ENCODE measurements around the gene NDUFV3. TPM values are rescaled to one million over a fixed set of nuclear protein-coding genes. Genes with fewer than 3 reads are reported as not detected.

Gene NDUFV3
- total and polyA plus RNA-seq, 2 of the 8 experiments (the other 6 are each of a cell fraction or from before 2014, with no cell fraction given) = 17.0 to 44.4 TPM

DNA sequence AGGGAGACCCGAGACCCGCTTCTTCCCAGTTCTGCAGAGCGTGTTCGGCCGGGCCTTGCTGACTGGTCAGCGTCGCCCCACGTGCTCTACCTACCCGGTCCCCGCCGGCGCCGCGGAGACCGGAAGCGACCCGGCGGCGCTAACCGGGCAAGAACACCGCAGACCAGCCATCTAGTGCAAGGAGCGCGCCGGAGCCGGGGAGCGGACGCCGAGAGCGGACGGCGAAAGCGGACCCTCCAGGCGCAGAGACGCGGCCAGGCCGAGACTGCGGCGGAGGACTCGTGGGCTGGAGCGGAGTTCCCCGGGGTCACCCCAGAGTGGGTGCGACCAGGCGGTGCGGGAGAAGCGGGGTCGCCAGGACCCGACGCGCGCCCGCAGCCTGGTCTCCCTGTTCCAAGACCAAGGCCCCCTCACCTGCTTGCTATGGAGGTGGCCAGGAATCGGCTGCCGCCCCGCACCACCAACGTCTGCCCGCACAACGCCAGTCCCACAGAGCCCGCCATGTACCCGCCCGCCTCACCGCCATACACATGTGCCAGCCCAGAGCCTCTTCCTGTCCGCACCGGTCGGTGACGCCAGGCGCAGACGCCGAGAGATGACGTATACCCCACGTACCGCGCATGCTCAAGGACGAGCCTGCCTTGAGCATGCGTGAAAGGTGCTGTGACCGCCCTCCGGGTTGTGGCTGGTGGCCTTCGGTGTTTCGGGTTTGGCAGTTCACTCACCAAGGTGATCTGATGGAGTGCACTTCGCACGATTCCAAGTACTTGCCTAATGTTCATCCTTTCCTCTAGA is 13.9 kb upstream of the NDUFV3 start, which contains the start of gene WDR4 (continued):
- TF ChIP-seq GABPA (IDR thresholded peaks at IDR 0.05; ENCODE audit: borderline replicate concordance, insufficient read depth, low read length) (peak; percentile 81; the same call in 1 of the 2 replicates), CTCF (IDR thresholded peaks at IDR 0.05; ENCODE audit: control extremely low read depth in 1 of 3, insufficient read depth in 1 of 3, low read depth in 1 of 3, low read length in 3 of 3) (no peak), EGR1 (IDR thresholded peaks at IDR 0.05; ENCODE audit: borderline replicate concordance, low read depth, low read length) (no peak), ASH2L (IDR thresholded peaks at IDR 0.05; ENCODE audit: low read length) (peak; percentile 60), TEAD4 (IDR thresholded peaks at IDR 0.05; ENCODE audit: low read depth, low read length) (no peak), BRCA1 (IDR thresholded peaks at IDR 0.05; ENCODE audit: low read depth, low read length) (peak; percentile 60), POLR2AphosphoS5 (IDR thresholded peaks at IDR 0.05; ENCODE audit: low read depth, low read length) (peak; percentile 99), SP4 (IDR thresholded peaks at IDR 0.05; ENCODE audit: low read length) (peak; percentile 50; the same call in 1 of the 2 replicates), KDM1A (IDR thresholded peaks at IDR 0.05; ENCODE audit: borderline replicate concordance, low read length) (no peak), SAP30 (IDR thresholded peaks at IDR 0.05; ENCODE audit: insufficient read depth, insufficient replicate concordance, low read length) (peak; percentile 72), EZH2 (IDR thresholded peaks at IDR 0.05; ENCODE audit: low read depth, low read length, severe bottlenecking) (no peak), NANOG (IDR thresholded peaks at IDR 0.05; ENCODE audit: insufficient read depth, low read depth, low read length, poor library complexity, severe bottlenecking) (no peak), GTF2F1 (IDR thresholded peaks at IDR 0.05; ENCODE audit: borderline replicate concordance, low read depth, low read length) (no peak; the same call in none of the 2 replicates), BACH1 (IDR thresholded peaks at IDR 0.05; ENCODE audit: low read length) (0 out of 2 replicates have a peak, but pooled peaks have one; percentile 43), JUN (IDR thresholded peaks at IDR 0.05; ENCODE audit: low read depth, low read length) (peak; percentile 62; the same call in 1 of the 2 replicates), TAF1 (IDR thresholded peaks at IDR 0.05; ENCODE audit: low read depth, low read length) (peak; percentile 98), SRF (IDR thresholded peaks at IDR 0.05; ENCODE audit: low read depth, low read length) (peak; percentile 76), SP1 (IDR thresholded peaks at IDR 0.05; ENCODE audit: low read depth, low read length) (no peak)
- TF ChIP-seq, protein P1, sequence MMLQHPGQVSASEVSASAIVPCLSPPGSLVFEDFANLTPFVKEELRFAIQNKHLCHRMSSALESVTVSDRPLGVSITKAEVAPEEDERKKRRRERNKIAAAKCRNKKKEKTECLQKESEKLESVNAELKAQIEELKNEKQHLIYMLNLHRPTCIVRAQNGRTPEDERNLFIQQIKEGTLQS (IDR thresholded peaks at IDR 0.05; ENCODE audit: insufficient read depth, low read depth, low read length) = peak; percentile 95

Data from H1 (cell line).